CD1c-positive myeloid dendritic cell (primary cell): ENCODE data around the gene ADORA1.

ENCODE experiments used
- DNase-seq: peaks from one replicate; pipeline ENCODE4 v3.0.0-alpha.2; 2016; ENCODE audit errors: extremely low spot score

ADORA1 gene

DNA sequence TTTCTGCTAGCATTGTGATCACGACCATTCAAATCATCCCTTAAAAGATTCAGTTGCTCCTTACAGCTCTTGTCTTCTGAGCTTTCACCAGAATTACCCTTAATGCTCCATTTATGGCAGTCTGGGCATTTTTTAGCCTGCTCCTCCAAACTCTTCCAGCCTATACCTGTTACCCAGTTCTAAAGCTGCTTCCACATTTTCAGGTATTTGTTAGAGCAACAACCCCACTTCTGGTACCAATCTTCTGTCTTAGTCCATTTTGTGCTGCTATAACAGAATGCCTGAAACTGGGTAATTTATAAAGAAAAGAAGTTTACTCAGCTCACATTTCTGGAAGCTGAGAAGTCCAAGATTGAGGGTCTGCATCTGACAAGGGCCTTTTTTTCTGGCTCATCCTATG lies 30.9 kb downstream of the ADORA1 start:
- DNase-seq = no peak

DNA sequence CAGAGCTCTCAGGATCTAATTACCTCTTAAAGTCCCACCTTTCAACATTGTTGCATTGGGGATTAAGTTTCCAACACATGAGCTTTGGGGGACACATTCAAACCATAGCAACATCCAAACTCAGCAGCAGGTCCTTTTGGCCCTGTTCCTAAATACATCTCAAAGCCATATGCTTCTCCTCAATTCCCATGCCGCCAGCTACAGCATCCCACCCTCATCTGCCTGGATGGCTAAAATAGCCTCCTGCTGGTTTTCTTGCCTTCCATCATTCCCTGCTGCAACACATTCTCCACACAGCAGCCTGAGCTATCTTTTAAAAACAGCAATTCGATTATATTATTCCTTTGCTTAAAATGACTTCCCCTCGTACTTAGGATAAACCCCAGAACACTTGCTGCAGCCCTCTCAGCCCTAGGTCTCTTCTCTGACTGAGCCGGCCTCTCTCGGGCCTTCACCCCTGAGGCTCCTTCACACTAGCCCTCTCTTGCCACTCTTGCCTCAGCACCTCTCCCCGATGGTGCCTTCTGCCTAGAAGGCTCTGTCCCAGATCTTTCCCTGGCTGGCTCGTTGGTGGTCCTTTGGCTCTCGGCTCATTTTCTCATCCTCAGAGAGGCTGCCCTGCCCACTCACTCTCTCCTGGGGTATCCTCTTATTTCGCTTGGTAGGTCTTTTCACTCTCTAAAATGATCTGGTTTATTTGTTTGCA lies 31.6 kb downstream of the ADORA1 start:
- DNase-seq = no peak

DNA sequence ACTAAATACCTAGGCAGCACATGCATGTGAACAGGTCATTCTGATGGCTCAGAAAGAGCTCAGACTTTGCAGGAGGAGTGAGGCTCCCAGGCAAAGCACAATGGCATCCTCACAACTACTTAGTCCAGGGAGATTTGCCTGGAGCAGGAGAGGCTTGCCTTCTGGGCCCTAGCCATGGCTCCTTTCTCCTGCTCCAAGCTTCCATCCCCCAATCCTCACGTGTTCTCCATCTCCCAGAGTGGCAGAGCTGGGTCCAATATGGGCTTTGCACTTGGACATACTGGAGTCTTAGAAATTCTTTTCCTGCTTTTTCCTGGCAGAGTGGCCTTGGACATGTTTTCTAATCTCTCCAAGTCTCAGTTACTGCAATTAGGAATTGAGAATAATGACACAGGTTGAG lies 32.3 kb downstream of the ADORA1 start:
- DNase-seq = no peak

DNA sequence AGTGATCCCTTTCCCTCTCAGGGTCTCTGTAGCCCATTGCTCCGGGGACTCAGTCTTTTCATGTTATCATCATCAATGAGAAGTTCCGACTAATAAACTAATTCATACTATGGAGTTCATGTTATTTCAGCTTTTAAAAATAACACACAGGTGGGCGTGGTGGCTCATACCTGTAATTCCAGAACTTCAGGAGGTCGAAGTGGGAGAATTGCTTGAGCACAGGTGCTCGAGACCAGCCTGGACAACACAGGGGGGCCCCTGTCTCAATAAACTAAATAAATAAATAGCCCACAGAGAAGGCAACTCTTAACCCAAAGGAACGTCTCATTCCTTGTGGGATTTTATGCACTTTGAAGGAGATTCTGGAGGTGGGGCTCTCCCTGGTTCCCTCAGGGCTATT lies 33.6 kb downstream of the ADORA1 start:
- DNase-seq = no peak

DNA sequence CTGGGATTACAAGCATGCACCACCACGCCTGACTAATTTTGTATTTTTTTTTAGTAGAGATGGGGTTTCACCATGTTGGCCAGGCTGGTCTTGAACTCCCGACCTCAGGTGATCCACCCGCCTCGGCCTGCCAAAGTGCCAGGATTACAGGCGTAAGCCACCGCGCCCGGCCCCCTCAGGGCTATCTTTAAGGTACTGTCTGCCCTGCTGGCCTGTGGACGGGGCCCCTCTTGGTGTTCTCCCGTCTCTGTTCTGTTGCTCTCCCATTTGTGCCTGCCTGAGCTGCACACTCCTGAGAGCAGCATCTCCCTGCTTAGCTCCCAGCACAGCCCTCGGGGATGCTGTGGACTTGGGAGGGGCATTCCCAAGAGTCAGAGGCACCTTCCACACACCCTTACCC lies 34.2 kb downstream of the ADORA1 start:
- no peak for DNase-seq

DNA sequence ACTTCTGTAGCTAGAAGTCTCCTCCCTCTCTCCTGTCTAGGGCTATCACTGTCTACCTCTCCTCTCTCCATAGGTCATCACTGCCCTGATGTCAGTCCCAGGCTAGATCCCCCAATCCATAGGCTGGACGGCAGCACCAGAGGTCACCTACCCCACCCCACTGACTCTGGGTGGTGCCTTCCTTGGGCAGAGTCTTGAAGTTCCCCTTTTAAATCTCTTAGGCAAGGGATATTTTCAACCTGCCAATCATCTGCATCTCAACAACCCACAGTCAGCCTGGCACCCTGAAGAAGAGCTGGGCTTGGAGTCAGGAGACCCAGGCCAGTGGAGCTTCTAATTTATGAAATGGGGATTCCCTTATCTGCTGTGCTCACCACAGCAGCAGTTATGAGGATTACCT lies 34.9 kb downstream of the ADORA1 start:
- DNase-seq = peak; percentile 45

DNA sequence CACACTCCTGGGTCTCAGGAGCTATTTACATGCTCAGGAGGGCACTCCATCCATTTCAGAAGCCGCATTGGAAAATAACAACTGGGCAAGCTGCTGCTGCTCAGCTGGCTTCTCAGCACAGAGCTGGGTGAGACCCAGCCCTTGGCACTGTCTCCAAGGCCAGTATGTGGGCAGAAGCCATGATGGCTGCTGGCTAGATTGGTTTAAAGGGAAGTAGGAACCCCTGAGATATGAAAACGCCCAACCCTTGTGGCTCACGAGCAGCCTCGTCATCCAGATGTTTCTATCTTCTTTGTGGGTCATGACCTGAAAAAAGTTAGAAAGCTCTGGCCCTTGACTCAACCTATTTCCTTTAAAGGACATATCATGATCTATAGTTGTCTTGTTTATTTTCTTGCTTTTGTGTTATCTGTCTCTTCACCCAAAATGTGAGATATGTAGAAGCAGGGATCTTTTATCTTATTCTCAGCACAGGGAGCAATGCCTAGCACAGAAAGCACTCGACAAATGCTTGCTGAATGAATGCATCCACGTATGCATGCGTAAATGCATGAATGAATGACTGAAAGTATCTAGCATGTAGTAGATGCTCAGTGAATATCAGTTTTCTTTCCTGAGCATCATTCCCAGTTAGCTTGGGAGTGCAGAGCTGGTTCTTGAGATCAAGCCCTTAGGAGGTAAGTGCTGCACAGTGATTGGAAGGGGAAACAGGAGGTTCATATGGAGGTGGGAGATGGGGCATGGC lies 36.5 kb downstream of the ADORA1 start:
- DNase-seq = peak; percentile 65

DNA sequence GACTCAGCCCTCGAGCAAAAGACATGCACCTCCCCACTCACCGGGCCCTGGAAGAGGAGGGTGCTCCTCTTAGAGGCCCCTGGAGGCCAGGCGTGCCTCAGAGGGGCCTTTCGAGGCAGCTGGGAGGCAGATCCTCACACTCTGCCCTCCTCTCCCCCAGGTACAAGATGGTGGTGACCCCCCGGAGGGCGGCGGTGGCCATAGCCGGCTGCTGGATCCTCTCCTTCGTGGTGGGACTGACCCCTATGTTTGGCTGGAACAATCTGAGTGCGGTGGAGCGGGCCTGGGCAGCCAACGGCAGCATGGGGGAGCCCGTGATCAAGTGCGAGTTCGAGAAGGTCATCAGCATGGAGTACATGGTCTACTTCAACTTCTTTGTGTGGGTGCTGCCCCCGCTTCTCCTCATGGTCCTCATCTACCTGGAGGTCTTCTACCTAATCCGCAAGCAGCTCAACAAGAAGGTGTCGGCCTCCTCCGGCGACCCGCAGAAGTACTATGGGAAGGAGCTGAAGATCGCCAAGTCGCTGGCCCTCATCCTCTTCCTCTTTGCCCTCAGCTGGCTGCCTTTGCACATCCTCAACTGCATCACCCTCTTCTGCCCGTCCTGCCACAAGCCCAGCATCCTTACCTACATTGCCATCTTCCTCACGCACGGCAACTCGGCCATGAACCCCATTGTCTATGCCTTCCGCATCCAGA lies 37.7 kb downstream of the ADORA1 start:
- no peak for DNase-seq

DNA sequence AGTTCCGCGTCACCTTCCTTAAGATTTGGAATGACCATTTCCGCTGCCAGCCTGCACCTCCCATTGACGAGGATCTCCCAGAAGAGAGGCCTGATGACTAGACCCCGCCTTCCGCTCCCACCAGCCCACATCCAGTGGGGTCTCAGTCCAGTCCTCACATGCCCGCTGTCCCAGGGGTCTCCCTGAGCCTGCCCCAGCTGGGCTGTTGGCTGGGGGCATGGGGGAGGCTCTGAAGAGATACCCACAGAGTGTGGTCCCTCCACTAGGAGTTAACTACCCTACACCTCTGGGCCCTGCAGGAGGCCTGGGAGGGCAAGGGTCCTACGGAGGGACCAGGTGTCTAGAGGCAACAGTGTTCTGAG lies 38.3 kb downstream of the ADORA1 start:
- DNase-seq = no peak

DNA sequence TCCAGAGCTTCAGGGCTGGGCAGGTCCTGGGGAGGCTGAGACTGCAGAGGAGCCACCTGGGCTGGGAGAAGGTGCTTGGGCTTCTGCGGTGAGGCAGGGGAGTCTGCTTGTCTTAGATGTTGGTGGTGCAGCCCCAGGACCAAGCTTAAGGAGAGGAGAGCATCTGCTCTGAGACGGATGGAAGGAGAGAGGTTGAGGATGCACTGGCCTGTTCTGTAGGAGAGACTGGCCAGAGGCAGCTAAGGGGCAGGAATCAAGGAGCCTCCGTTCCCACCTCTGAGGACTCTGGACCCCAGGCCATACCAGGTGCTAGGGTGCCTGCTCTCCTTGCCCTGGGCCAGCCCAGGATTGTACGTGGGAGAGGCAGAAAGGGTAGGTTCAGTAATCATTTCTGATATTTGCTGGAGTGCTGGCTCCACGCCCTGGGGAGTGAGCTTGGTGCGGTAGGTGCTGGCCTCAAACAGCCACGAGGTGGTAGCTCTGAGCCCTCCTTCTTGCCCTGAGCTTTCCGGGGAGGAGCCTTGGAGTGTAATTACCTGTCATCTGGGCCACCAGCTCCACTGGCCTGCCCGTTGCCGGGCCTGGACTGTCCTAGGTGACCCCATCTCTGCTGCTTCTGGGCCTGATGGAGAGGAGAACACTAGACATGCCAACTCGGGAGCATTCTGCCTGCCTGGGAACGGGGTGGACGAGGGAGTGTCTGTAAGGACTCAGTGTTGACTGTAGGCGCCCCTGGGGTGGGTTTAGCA lies 38.8 kb downstream of the ADORA1 start:
- no peak for DNase-seq

DNA sequence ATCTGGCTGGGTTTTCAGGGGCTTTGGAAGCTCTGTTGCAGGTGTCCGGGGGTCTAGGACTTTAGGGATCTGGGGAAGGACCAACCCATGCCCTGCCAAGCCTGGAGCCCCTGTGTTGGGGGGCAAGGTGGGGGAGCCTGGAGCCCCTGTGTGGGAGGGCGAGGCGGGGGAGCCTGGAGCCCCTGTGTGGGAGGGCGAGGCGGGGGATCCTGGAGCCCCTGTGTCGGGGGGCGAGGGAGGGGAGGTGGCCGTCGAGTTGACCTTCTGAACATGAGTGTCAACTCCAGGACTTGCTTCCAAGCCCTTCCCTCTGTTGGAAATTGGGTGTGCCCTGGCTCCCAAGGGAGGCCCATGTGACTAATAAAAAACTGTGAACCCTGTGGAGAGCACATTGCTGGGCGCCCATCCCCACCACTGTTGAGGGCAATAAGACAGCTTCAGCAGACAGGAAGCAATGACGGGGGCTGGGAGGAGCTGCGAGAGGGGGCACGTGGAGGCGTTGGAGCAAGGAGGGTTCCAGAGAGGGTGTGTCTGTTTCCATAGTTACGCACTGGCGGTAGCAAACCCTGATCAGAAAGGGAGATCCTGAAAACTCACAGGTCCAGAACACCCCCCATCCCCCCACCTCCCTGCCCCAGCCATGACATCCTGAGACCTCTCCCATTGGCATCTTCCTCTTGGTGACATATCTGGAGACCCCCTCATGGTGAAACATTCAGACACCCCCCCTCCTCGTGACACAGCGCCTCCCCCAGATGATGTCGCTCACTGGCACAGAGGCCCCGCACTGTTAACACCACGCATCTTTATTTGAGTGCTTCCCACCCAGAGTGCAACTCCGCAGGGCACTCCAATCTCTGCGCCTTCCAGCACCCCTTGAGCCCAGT lies 39.7 kb downstream of the ADORA1 start:
- peak; percentile 9 for DNase-seq

DNA sequence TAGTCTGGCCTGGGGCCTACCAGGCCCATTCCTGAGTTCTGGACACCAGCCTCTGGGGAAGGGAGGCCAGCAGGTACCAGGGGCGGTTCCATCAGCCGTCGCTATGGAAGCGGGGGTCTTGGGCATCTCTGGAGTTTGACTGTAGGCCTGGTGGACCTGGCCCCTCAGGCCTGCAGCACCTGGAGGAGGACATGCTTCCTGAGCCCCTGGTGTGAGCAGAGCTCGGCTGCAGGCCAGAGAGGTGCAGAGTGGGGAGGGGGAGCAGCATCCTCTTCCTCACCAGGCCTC lies 40.3 kb downstream of the ADORA1 start:
- DNase-seq = no peak

DNA sequence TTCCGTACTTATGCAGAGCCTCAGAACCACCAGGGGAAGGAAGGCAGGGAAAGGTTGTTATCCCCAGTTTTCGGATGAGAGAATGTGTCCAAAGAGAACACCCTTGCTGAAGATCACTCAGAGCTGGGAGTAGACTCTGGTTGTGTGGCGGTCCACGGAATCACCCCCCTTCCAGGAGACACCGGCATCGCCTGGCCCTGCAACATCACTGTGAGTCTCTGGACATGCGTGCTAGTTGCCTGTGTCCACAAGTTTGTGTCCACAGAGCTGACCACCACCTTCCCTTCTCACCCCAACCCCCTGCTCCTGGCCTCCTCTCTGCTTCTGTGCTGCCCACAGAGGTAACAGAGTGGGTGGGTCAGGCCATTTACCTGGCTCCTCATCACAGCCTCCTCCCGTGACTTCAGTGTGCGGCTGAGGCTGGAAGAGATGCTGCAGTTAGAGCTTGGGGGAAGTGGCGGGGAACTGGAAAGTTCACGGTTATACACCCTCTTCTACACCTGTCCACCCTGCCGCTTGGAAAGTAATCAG lies 40.8 kb downstream of the ADORA1 start:
- DNase-seq = no peak

DNA sequence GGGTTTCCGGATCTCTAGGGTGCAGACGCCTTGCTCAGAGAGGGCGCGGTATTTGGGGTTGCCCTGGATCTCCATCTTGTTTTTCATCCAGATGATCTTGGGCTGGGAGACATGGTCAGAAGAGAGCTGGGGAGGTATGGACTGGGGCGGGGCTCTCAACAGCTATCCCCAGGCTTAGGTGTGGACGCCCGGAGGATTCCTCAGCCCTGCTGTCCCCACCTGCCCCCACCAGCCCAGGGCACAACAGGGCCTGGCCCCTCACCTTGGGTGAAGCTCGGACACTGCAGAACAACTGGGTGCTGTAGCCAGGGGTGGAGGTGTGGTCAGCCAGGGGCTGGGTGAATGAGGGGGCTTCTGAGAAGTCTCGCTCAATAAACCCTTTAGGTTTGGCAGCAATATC lies 41.5 kb downstream of the ADORA1 start:
- DNase-seq = no peak

DNA sequence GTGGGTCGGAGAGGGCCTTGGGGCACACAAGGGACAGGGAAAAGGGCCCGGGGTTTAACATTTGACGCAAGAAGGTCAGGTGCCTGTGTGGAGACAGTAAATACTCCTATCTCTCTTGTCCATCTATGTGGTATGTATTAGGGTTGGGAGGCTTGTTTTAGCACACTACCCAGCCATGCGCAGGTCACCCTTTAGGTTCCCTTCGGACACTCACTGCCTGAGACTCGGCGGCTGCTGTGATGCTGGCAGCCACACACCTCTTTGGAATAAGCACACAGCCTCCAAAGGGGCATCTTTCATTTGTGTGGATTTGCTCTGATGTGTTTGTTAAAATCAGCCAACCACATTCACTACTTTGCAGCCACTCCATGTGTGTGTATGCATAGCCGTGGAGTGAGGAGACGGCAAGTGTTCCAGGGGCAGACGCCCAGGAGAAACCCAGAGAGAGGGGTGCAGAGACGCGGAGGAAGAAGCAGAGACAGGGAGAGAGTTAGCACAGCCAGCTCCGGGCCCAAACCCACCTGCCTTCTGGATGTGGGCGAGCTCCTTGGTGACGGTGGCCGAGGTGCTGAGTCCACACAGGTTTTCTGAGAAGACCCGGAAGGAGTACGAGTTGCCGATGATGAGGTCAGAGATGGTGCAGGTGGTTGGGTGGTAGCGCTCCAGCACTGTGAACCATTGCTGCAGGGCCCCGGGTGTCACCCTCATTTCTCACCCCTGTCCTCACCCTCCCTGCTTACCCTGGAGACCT lies 42.4 kb downstream of the ADORA1 start:
- DNase-seq = no peak

DNA sequence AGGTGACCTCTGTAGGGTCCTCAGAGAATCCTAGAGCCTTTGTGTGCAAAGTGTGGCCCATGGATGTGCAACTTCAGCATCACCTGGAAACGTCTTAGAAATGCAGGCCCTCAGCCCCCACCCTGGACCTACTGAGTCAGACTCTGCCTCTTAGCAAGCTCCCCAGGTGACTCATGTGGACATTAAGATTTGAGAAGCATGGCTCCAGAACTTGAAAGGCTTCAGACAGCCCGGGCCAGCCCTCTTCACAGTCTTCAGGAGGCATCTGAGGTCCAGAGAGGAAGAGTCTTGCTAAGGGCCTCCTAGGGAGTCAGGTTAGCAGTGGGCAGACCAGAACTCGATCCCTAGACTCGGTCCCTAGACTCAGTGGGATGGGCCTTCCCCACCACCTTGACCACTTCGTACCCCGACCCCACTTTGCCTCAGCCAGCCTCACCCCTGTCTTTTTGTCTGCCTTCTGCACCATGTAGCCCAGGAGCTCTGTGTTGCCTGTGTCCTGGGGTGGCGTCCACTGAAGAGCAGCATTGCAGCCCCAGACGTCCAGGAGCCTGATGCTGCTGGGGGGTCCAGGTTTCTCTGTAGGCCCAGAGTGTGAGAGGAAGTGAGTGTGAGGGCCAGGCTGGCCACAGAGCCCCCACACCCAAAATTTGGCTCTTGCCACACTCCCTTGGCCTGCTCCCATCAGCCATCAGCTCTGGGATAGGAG lies 43.3 kb downstream of the ADORA1 start:
- no peak for DNase-seq

DNA sequence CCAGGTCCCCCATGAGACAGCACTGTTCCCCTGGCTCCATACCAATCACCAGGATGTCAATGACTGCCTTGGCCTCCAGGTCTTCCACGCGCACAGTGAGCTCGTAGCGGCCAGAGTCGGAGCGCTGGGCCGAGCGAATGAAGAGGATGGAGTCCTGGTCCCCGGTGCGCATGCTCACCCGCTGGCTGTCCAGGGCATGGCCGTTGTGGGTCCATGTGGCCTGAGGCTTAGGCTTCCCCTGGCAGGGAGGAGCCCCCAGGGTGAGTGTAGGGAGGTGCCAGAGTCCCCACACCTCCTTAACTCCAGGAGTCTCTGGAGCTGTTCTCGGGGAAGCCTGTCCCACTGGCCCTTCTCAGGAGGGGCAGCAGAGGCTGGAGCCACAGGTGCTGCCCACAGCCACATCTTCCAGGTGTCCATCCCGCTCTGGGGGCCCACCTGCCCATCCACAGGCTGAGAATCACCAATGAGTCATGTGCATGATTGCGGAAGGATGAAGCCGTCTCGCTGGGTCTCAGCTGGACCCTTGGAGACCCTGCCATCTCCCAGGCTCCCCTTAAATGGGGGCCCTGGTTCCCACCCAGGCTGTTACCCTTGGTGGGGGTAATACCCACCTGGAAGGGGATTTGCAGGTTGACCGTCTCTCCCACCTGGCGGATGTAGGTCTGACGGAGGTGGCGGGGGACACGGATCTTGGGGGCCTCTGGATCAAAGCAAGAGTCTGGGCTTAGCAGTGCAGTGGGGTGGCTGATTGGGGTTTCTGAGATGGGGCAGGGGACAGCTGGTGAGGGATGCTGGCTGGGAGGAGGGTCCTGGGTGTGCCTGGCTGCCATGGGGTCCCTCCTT lies 44.0 kb downstream of the ADORA1 start:
- no peak for DNase-seq

DNA sequence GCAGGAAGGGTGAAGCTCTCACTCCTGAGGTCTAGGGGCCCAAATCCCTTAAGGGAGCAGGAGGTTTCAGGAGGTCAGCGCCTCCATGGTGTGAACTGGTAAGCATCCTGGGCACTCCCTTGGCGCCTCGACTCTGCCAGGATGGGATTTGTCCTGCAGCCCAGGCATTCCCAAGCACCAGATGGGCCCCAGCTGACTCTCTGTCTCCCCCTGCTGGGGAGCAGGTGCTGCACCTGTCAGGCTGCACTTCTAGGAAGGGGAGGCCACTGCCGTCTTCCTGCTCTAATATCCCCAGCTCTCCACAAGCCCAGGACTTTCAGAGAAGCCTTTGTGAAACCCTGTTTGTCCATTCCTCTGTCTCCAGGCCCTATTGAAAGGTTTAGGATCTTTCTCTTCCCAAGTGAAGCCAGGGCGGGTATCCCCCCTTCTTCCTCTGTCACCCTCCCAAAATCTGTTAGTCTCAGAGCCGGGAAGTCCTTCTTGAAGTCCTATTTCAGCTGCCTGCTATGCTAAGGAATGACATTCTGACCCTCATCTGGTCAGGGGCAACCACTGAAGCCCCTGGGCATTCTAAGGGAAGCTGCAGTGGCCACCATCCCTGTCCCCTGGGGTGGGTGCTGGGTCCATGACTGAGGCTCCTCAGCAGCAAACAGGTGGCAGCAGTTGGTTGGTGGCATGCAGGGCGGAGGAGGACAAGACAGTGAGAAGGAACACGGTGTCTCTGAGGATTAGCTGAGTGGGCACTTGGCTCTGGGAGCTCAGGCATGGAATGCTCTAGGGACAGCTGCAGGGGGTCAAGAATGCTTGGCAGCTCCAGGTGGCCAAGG lies 44.9 kb downstream of the ADORA1 start:
- peak; percentile 71 for DNase-seq
